Neural crest cell (in vitro differentiated cells): Measurements from ENCODE around the gene TWSG1. TPM values are rescaled to one million over a fixed set of nuclear protein-coding genes. Genes with fewer than 3 reads are reported as not detected.

Source experiments
- DNase-seq: peaks from one replicate; pipeline ENCODE4 v3.0.0; 2021; ENCODE audit warnings: low read depth, mixed read lengths, low spot score
- H3K27ac Mint-ChIP-seq: one replicate; pipeline ENCODE4 v1.8.0; 2021; ENCODE audit warnings: mild to moderate bottlenecking, mixed read lengths; ENCODE audit not compliant: unreplicated experiment
- H3K27me3 Mint-ChIP-seq: 2 replicates; pipeline ENCODE4 v1.8.0; 2021; ENCODE audit warnings: low read depth, mild to moderate bottlenecking, mixed read lengths
- H3K36me3 Mint-ChIP-seq: 2 replicates; pipeline ENCODE4 v1.8.0; 2021; ENCODE audit warnings: low read depth, mild to moderate bottlenecking, mixed read lengths
- H3K4me1 Mint-ChIP-seq: 2 replicates; pipeline ENCODE4 v1.8.0; 2021; ENCODE audit warnings: mixed read lengths
- H3K4me3 Mint-ChIP-seq: one replicate; pipeline ENCODE4 v1.8.0; 2021; ENCODE audit warnings: mild to moderate bottlenecking, mixed read lengths
- H3K9me3 Mint-ChIP-seq: 2 replicates; pipeline ENCODE4 v1.8.0; 2021; ENCODE audit warnings: mixed read lengths
- total RNA-seq: library from RNA; stranded (reverse); gene quantifications from 2 replicates; pipeline ENCODE4 v1.2.1, GENCODE V29; 2021
- TF ChIP-seq, protein P1 (sequence below): fragments of 200-600 bp; sonication (generic); conservative IDR thresholded peaks from 2 replicates; pipeline ENCODE4 v1.5.0; 2021; ENCODE audit warnings: antibody characterized with exemption, mild to moderate bottlenecking

Gene TWSG1
- total RNA-seq, 1 donor from 2014 or later = 50.4 TPM

DNA sequence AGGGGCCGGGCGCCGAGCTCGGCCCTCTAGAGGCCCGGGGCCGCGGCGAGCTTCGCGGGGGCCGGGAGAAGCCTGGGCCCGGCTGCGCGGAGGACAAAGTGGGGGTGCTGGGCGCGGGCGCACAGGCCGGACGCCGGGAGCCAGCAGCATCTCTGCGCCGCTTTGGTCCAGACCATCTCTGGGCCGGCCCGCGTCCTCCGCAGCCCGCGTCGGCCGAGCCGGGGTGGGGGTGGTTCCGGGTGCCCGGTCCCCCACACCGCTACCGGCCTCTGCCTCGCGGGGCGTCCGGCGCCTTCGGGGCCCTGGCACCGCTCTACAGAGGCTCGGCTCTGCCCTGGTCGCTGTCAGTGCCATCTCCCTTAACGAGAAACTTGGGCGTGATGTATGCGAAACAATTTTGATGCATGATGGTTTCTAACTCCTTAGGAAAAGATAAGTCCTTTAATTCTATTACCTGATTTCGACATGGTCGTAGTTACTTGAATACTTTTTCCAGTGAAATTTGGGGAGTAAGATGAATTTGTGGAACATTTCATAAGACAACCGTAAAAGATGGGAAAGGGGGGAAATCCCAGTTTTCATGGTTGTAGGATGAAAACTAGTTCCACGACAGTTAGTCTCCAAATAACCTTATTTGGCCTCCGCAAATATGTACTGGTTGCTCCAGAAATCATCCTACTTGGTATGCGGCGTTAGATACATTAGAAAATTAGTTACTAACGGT is 562 bp downstream of the TWSG1 start:
- H3K27ac Mint-ChIP-seq = peak overlapping the region; percentile 75

DNA sequence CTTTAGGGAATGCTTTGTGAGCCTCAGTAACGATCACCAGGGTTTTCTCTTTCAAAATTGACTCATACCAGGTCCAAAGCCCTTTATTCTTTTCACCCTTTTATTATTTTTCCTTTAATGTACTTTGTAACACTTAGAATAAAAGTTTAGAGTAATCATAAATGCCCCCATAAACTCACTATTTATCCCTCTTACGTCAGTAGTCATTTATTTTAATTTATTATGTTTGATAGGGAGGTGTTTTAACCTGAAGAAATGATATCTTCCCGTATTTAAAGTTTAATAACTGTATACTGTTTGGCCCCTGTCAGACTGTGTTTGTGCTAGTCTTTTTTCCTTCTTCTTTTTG is 1.1 kb downstream of the TWSG1 start:
- H3K27me3 Mint-ChIP-seq = no peaks in the 10 kb centered on the region
- no peak for DNase-seq
- H3K4me3 Mint-ChIP-seq = peak overlapping the region; percentile 97
- peaks cover 7% of the 10 kb centered on the region for H3K36me3 Mint-ChIP-seq
- H3K9me3 Mint-ChIP-seq = no peaks in the 10 kb centered on the region
- TF ChIP-seq, protein P1, sequence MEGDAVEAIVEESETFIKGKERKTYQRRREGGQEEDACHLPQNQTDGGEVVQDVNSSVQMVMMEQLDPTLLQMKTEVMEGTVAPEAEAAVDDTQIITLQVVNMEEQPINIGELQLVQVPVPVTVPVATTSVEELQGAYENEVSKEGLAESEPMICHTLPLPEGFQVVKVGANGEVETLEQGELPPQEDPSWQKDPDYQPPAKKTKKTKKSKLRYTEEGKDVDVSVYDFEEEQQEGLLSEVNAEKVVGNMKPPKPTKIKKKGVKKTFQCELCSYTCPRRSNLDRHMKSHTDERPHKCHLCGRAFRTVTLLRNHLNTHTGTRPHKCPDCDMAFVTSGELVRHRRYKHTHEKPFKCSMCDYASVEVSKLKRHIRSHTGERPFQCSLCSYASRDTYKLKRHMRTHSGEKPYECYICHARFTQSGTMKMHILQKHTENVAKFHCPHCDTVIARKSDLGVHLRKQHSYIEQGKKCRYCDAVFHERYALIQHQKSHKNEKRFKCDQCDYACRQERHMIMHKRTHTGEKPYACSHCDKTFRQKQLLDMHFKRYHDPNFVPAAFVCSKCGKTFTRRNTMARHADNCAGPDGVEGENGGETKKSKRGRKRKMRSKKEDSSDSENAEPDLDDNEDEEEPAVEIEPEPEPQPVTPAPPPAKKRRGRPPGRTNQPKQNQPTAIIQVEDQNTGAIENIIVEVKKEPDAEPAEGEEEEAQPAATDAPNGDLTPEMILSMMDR = no peak
- peaks cover 21% of the 10 kb centered on the region for H3K4me1 Mint-ChIP-seq
- H3K27ac Mint-ChIP-seq = peak overlapping the region; percentile 75

More for the DNA sequence above, 562 bp downstream of the TWSG1 start:
- Mint-ChIP-seq H3K27me3 (no peaks in the 10 kb centered on the region), H3K4me3 (peak overlapping the region; percentile 97), H3K4me1 (peaks cover 21% of the 10 kb centered on the region), H3K9me3 (no peaks in the 10 kb centered on the region), H3K36me3 (peaks cover 7% of the 10 kb centered on the region)
- TF ChIP-seq, protein P1 = peak; percentile 35
- DNase-seq = no peak

DNA sequence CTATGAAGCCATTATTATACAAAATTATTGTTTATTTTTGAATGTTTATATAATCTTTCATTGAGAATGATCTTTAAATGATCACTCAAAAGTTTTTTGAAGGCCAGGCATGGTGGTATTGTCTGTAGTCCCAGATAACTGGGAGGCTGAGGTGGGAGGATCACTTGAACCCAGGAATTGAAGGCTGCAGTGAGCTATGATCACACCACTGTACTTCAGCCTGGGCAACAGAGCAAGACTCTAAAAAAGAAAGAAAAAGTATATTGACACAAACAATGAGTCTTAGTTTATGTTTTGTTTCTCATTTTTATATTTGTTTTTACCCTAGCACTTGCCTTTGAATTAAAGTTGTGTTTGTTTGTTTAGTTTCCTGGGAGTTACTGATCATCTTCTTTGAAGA is 2.3 kb downstream of the TWSG1 start:
- Mint-ChIP-seq H3K36me3 (peaks cover 11% of the 10 kb centered on the region), H3K4me3 (peak overlapping the region; percentile 75), H3K27me3 (no peaks in the 10 kb centered on the region), H3K4me1 (peaks cover 21% of the 10 kb centered on the region), H3K9me3 (no peaks in the 10 kb centered on the region), H3K27ac (no peak overlapping the region)
- no peak for DNase-seq
- TF ChIP-seq, protein P1 = no peak

DNA sequence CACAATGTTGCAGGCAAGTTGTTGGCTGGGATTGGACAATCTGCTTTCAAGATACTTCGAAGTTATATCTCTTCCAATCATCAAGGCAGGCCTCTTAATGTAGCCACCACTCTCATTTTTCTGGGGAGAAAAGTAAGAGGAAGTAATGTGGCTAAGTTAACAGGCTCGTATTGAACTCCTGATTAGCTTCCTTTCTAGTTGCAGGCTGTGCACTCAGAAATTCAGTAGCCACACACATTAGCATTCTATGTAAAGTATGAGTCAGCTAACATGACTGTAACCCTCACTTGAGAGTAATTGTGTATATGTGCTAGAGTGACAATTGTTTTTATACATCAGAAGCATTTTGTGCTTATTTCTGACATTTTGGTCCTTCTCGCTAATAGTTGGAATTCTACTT is 3.3 kb downstream of the TWSG1 start:
- H3K36me3 Mint-ChIP-seq = peaks cover 17% of the 10 kb centered on the region
- peak overlapping the region; percentile 69 for H3K4me3 Mint-ChIP-seq
- no peak overlapping the region for H3K27ac Mint-ChIP-seq
- TF ChIP-seq, protein P1 = no peak
- peaks cover 21% of the 10 kb centered on the region for H3K4me1 Mint-ChIP-seq
- no peaks in the 10 kb centered on the region for H3K27me3 Mint-ChIP-seq
- no peak for DNase-seq
- no peaks in the 10 kb centered on the region for H3K9me3 Mint-ChIP-seq

DNA sequence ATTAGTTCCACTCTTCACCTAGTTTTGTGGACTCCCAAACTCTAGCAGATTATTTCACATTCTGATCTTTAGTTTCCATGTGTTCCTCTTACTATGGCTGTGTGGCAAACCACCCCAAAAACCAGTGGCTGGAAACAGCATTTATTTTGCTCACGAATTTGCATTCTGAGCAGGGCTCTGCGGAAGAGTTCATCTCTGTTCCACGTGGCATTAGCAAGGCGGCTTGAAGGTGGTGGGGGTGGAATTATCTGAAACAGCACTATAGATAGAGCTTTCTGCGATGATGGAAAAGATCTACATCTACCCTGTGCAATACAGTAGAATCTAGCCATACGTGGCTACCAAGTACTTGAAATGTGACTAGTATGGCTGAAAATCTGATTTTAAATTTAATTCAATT is 5.9 kb downstream of the TWSG1 start:
- TF ChIP-seq, protein P1 = no peak
- Mint-ChIP-seq H3K36me3 (peaks cover 38% of the 10 kb centered on the region), H3K27ac (no peak overlapping the region), H3K4me1 (peaks cover 12% of the 10 kb centered on the region), H3K9me3 (peaks cover 3% of the 10 kb centered on the region), H3K4me3 (no peak overlapping the region), H3K27me3 (no peaks in the 10 kb centered on the region)
- DNase-seq = no peak
